OCI-LY7 (cell line): Measurements from ENCODE around the gene FBXO28. TPM values are rescaled to one million over a fixed set of nuclear protein-coding genes. Genes with fewer than 3 reads are reported as not detected.

ENCODE experiments used
- BruUV-seq: library from RNA; stranded (reverse); fragments of 400-500 nt; replicated peaks from 2 replicates; lab custom pipeline; 2021; lab: Mats Ljungman, UMichigan
- CTCF ChIA-PET: fragments of 300-600 bp; sonication (Branson Sonifier 250); formaldehyde crosslinking; loops from one replicate; lab custom pipeline; 2022; ENCODE audit warnings: antibody characterized with exemption; ENCODE audit not compliant: unreplicated experiment; lab: Charles Lee
- POLR2A ChIA-PET: fragments of 300-600 bp; sonication (Branson Sonifier 250); formaldehyde crosslinking; loops from one replicate; lab custom pipeline; 2022; ENCODE audit warnings: antibody characterized with exemption; lab: Charles Lee
- DNase-seq: peaks from one replicate; pipeline ENCODE4 v3.0.0-alpha.2; 2015; ENCODE audit warnings: low spot score
- H2AFZ ChIP-seq: fragments of 200-600 bp; sonication (generic), shearing (Covaris generic); 2 replicates; pipeline ENCODE4 v1.6.1; 2014; ENCODE audit warnings: mild to moderate bottlenecking, antibody characterized with exemption, low read length, moderate library complexity
- H3K27ac ChIP-seq: fragments of 200-600 bp; sonication (generic); 2 replicates; pipeline ENCODE4 v1.5.1; 2014; ENCODE audit warnings: mixed run types, low read depth, mild to moderate bottlenecking, moderate library complexity, low read length, inconsistent platforms; ENCODE audit not compliant: poor library complexity, severe bottlenecking
- H3K36me3 ChIP-seq: fragments of 200-600 bp; sonication (generic); 2 replicates; pipeline ENCODE4 v1.6.1; 2014; ENCODE audit warnings: mild to moderate bottlenecking, antibody characterized with exemption, low read length, moderate library complexity, mixed read lengths; ENCODE audit not compliant: insufficient read depth
- H3K4me1 ChIP-seq: fragments of 200-600 bp; sonication (generic); 2 replicates; pipeline ENCODE4 v1.5.1; 2014; ENCODE audit warnings: mild to moderate bottlenecking, low read length; ENCODE audit not compliant: insufficient read depth, poor library complexity, severe bottlenecking
- H3K4me2 ChIP-seq: fragments of 200-600 bp; sonication (generic); 2 replicates; pipeline ENCODE4 v1.6.1; 2014; ENCODE audit warnings: mild to moderate bottlenecking, low read length
- H3K4me3 ChIP-seq: fragments of 200-600 bp; sonication (generic); 2 replicates; pipeline ENCODE4 v1.5.1; 2014; ENCODE audit warnings: mild to moderate bottlenecking, low read depth, low read length; ENCODE audit not compliant: poor library complexity, severe bottlenecking
- H3K79me2 ChIP-seq: fragments of 200-600 bp; sonication (generic); 2 replicates; pipeline ENCODE4 v1.6.1; 2016; ENCODE audit warnings: low read depth, mild to moderate bottlenecking, low read length, moderate library complexity, mixed read lengths; ENCODE audit not compliant: insufficient read depth
- H3K9me2 ChIP-seq: fragments of 200-600 bp; sonication (generic); 2 replicates; pipeline ENCODE4 v1.6.1; 2016; ENCODE audit warnings: mild to moderate bottlenecking, low read length, mixed read lengths; ENCODE audit not compliant: insufficient read depth
- H3K9me3 ChIP-seq: fragments of 200-600 bp; sonication (generic); 2 replicates; pipeline ENCODE4 v1.6.1; 2014; ENCODE audit warnings: mild to moderate bottlenecking, mixed run types, low read length, mixed read lengths
- H4K20me1 ChIP-seq: fragments of 200-600 bp; sonication (generic); 2 replicates; pipeline ENCODE4 v1.6.1; 2014; ENCODE audit warnings: mild to moderate bottlenecking, antibody characterized with exemption, low read length, moderate library complexity, mixed read lengths; ENCODE audit not compliant: insufficient read depth
- CTCF ChIP-seq: fragments of 200-600 bp; sonication (generic); conservative IDR thresholded peaks from 2 replicates; pipeline ENCODE4 v1.5.1; 2014; ENCODE audit warnings: mild to moderate bottlenecking, antibody characterized with exemption, low read length, moderate library complexity, mixed read lengths
- EZH2phosphoT487 ChIP-seq: fragments of 200-600 bp; sonication (generic); IDR thresholded peaks from 2 replicates; pipeline ENCODE4 v1.6.1; 2018; ENCODE audit warnings: low read depth, borderline replicate concordance, mild to moderate bottlenecking, mixed run types, antibody characterized with exemption, low read length, moderate library complexity, mixed read lengths
- intact Hi-C: fragments of 100-400 bp; cut with micrococcal nuclease; formaldehyde crosslinking; loops from one replicate; pipeline ENCODE4 v1.10.0; 2022; ENCODE audit not compliant: unreplicated experiment
- total RNA-seq, 2 experiments: library from RNA; depleted of rRNA in 1 of 2; stranded (reverse); fragments of >200 nt in 1 of 2; shearing (Covaris generic) in 1 of 2; gene quantifications; 2 replicates each; pipeline ENCODE4 v1.2.3, GENCODE V29; 2014 to 2022

Gene FBXO28
- total RNA-seq, 2 experiments from 2014 or later: 20.1 to 23.3 TPM

GRCh38 chr1:224082146-224082545 is 31.8 kb upstream of the FBXO28 start:
- no peaks in the 10 kb centered on the region for H3K9me3 ChIP-seq
- ChIA-PET CTCF (no interaction called here), POLR2A (no interaction called here)
- intact Hi-C loops: no loop called here
- no peak for DNase-seq
- no peaks in the 10 kb centered on the region for H3K79me2 ChIP-seq
- no peaks in the 10 kb centered on the region for H3K9me2 ChIP-seq
- no peak overlapping the region for H3K4me3 ChIP-seq
- BruUV-seq: no TSS peak
- TF ChIP-seq CTCF (no peak), EZH2phosphoT487 (no peak)
- H3K27ac ChIP-seq: no peak overlapping the region
- no peak overlapping the region for H2AFZ ChIP-seq
- H3K4me2 ChIP-seq: no peak overlapping the region
- no peaks in the 10 kb centered on the region for H4K20me1 ChIP-seq
- H3K36me3 ChIP-seq: no peaks in the 10 kb centered on the region
- no peaks in the 10 kb centered on the region for H3K4me1 ChIP-seq

DNA sequence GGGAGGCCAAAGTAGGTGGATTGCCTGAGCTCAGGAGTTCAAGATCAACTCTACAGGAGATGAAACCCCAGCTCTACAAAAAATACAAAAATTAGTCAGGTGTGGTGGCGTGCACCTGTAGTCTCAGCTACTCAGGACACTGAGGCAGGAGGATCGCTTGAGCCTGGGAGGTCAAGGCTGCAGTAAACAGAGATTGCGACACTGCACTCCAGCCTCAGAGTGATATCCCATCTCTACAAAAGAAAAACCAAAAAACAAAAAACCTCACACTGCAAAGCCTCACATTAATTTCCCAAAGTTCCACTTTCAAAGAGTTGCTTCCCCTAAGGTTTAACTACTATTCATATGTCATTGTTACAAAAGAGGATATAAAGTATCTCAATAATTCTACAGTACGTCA is 29.0 kb upstream of the FBXO28 start:
- intact Hi-C loops: no loop called here
- ChIA-PET CTCF (no interaction called here), POLR2A (interaction anchor here (0.6 to 1.0 kb wide), 3 partner anchors 17 to 183 kb away, joined by 3 to 4 read pairs (median 3); no protein-coding TSS in a partner anchor)
- Histone ChIP-seq H3K36me3 (no peaks in the 10 kb centered on the region), H3K9me2 (no peaks in the 10 kb centered on the region), H2AFZ (no peak overlapping the region), H3K4me1 (no peaks in the 10 kb centered on the region), H3K4me2 (no peak overlapping the region), H3K4me3 (no peak overlapping the region), H3K27ac (no peak overlapping the region), H3K79me2 (no peaks in the 10 kb centered on the region), H3K9me3 (no peaks in the 10 kb centered on the region), H4K20me1 (no peaks in the 10 kb centered on the region)
- TF ChIP-seq EZH2phosphoT487 (no peak), CTCF (no peak)
- DNase-seq: no peak
- BruUV-seq: no TSS peak

DNA sequence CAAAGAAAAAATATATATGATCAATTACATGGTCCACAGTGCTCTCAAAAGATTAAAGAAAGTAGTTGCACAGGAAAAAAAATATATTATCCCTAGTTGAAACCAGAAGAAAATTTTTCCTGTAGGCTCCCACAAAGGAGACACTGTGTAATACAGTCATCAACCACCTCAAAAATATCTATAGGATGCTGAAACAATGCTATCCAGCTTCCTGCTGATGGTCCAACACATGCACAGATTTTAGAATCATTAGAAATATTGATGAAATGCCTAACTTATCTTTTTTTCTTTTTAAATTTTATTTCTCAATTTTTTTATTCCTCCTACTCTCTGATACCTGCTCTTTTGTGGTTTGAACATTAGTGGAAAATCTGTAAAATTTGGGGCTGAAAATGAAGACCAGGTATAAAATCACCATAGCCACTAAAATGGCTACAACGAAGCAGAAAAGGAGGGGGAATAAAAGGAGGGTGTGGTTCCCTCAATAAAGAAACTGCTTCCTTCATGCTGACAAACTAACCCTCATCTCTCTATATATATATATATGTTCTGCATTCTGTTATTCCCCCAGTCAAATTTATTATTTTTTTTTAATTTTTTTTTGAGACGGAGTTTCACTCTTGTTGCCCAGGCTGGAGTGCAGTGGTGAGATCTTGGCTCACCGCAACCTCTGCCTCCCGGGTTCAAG is 28.3 kb upstream of the FBXO28 start:
- Histone ChIP-seq H3K4me2 (no peak overlapping the region), H3K79me2 (no peaks in the 10 kb centered on the region), H3K4me1 (no peaks in the 10 kb centered on the region), H3K9me2 (no peaks in the 10 kb centered on the region), H3K36me3 (no peaks in the 10 kb centered on the region), H3K4me3 (no peak overlapping the region), H3K27ac (no peak overlapping the region), H2AFZ (no peak overlapping the region), H4K20me1 (no peaks in the 10 kb centered on the region), H3K9me3 (no peaks in the 10 kb centered on the region)
- ChIA-PET POLR2A (interaction anchor here (0.9 kb wide), 1 partner anchor 39 kb away, joined by 3 read pairs; no protein-coding TSS in a partner anchor), CTCF (no interaction called here)
- BruUV-seq: no TSS peak
- intact Hi-C loops: no loop called here
- DNase-seq: no peak
- TF ChIP-seq CTCF (no peak), EZH2phosphoT487 (no peak)
